ENCODE data around the gene EXD3.

DNA sequence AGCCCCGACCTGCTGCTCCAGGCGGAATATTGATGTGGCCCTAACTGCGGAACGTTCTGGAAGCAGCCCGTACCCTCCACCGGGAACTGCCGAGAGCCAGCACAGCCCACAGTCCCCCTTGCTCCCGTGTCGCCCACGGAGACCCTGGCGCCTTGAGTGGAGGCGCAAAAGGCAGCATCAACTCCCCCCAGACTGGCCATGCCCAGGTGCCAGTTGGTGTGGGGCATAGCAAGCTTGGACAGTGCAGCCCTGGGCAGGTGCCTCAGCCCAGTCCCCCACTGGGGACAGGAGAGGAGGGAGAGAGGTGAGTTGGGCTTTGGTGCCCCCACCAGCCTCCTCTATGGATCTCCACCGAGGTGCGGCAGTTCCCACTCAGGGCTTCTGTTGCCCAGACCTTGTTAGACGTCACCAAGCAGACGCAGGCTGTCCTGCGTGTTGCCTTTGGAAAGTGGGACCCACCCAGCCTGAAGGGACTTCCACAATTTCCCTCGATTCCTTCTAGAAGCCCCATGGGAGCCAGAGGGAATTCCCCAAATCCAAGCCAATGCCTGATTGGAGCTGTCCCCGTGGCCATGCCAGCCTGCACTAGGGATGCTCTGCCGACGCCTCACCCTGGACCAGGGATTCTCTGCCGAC is 101.1 kb downstream of the EXD3 start:
- TF ChIP-seq, protein P1, sequence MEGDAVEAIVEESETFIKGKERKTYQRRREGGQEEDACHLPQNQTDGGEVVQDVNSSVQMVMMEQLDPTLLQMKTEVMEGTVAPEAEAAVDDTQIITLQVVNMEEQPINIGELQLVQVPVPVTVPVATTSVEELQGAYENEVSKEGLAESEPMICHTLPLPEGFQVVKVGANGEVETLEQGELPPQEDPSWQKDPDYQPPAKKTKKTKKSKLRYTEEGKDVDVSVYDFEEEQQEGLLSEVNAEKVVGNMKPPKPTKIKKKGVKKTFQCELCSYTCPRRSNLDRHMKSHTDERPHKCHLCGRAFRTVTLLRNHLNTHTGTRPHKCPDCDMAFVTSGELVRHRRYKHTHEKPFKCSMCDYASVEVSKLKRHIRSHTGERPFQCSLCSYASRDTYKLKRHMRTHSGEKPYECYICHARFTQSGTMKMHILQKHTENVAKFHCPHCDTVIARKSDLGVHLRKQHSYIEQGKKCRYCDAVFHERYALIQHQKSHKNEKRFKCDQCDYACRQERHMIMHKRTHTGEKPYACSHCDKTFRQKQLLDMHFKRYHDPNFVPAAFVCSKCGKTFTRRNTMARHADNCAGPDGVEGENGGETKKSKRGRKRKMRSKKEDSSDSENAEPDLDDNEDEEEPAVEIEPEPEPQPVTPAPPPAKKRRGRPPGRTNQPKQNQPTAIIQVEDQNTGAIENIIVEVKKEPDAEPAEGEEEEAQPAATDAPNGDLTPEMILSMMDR (IDR thresholded peaks at IDR 0.05), result no peak
- TF ChIP-seq POLR2A (IDR thresholded peaks at IDR 0.05; ENCODE audit: low read depth) (no peak), POLR2AphosphoS5 (IDR thresholded peaks at IDR 0.05) (no peak)

Data from esophagus muscularis mucosa (tissue), 3 donors.